H1 (cell line): ENCODE results near the gene C19orf67. TPM values are rescaled to one million over a fixed set of nuclear protein-coding genes. Genes with fewer than 3 reads are reported as not detected.
A peak's percentile ranks its signal among the peaks of the same experiment; 100 is the strongest.

Experiments
- CTCF ChIA-PET: fragments of 300-600 bp; sonication (Branson Sonifier 250); formaldehyde crosslinking; loops from one replicate; lab custom pipeline; 2021; ENCODE audit not compliant: partially characterized antibody; lab: Charles Lee
- POLR2A ChIA-PET: fragments of 300-600 bp; sonication (Branson Sonifier 250); formaldehyde crosslinking; loops from one replicate; lab custom pipeline; 2021; ENCODE audit warnings: inconsistent platforms; ENCODE audit not compliant: partially characterized antibody; lab: Charles Lee
- DNase-seq, 2 experiments: peaks; one replicate each; pipeline versions ENCODE4 v3.0.0 to v3.0.0-alpha.2; 2010 to 2022; ENCODE audit warnings: low spot score in 2 of 2, low read depth in 1 of 2, mixed read lengths in 1 of 2
- FAIRE-seq: peaks from 2 replicates; lab custom pipeline; 2011; peaks lifted over from hg19 to GRCh38; lab: Jason Lieb, UNC
- H2AFZ ChIP-seq: 2 replicates; pipeline ENCODE4 v1.8.1; 2012; ENCODE audit warnings: low read length, inconsistent platforms
- H2AK5ac ChIP-seq: 2 replicates; pipeline ENCODE4 v1.6.1; 2013; ENCODE audit warnings: low read depth, low read length
- H2BK120ac ChIP-seq: replicated peaks from 2 replicates; pipeline ENCODE3; 2013; ENCODE audit warnings: low read depth, low read length, inconsistent platforms
- H2BK12ac ChIP-seq: 2 replicates; pipeline ENCODE4 v1.6.1; 2013; ENCODE audit warnings: low read depth, low read length
- H2BK15ac ChIP-seq: 2 replicates; pipeline ENCODE4 v1.6.1; 2013; ENCODE audit warnings: low read length
- H2BK20ac ChIP-seq: 2 replicates; pipeline ENCODE4 v1.6.1; 2013; ENCODE audit warnings: low read length
- H2BK5ac ChIP-seq: 2 replicates; pipeline ENCODE4 v1.6.1; 2013; ENCODE audit warnings: low read depth, low read length
- H3K14ac ChIP-seq: 2 replicates; pipeline ENCODE4 v1.6.1; 2013; ENCODE audit warnings: inconsistent platforms; ENCODE audit not compliant: insufficient read length
- H3K18ac ChIP-seq: 2 replicates; pipeline ENCODE4 v1.6.1; 2013; ENCODE audit warnings: low read length; ENCODE audit errors: extremely low read depth
- H3K23ac ChIP-seq: 2 replicates; pipeline ENCODE4 v1.6.1; 2013; ENCODE audit warnings: inconsistent platforms; ENCODE audit not compliant: insufficient read length
- H3K23me2 ChIP-seq: 2 replicates; pipeline ENCODE4 v1.6.1; 2013; ENCODE audit warnings: low read depth, low read length
- H3K27ac ChIP-seq: 2 replicates; pipeline ENCODE4 v1.6.1; 2011; ENCODE audit warnings: low read depth, low read length, inconsistent platforms
- H3K27me3 ChIP-seq, 4 experiments: replicated peaks in 1 of 4; 1 replicate in 1 of 4; 2 replicates in 3 of 4; pipeline versions ENCODE4 v1.6.1 to v1.8.1; 2011 to 2013; ENCODE audit warnings: low read length in 3 of 4, mild to moderate bottlenecking in 3 of 4, inconsistent platforms in 2 of 4, mixed read lengths in 2 of 4, moderate library complexity in 1 of 4; ENCODE audit not compliant: control insufficient read depth in 3 of 4, insufficient read depth in 3 of 4; ENCODE audit errors: extremely low read depth in 1 of 4
- H3K36me3 ChIP-seq, 4 experiments: 2 replicates each; pipeline versions ENCODE4 v1.6.1 to v1.8.1; 2011 to 2013; ENCODE audit warnings: mild to moderate bottlenecking in 4 of 4, low read length in 3 of 4, moderate library complexity in 2 of 4, control low read depth in 1 of 4, inconsistent platforms in 1 of 4; ENCODE audit not compliant: insufficient read depth in 4 of 4, control insufficient read depth in 2 of 4
- H3K4ac ChIP-seq: replicated peaks from 2 replicates; pipeline ENCODE3; 2013; ENCODE audit warnings: low read length, low read depth, mixed read lengths, inconsistent platforms; ENCODE audit not compliant: insufficient read length
- H3K4me1 ChIP-seq, 4 experiments: replicated peaks in 1 of 4; 1 replicate in 1 of 4; 2 replicates in 3 of 4; pipeline versions ENCODE4 v1.6.1 to v1.8.1; 2011 to 2013; ENCODE audit warnings: low read length in 3 of 4, inconsistent platforms in 2 of 4, mixed read lengths in 1 of 4; ENCODE audit not compliant: insufficient read depth in 4 of 4, control insufficient read depth in 3 of 4
- H3K4me2 ChIP-seq, 2 experiments: 2 replicates each; pipeline versions ENCODE4 v1.6.1 to v1.8.1; 2011 to 2013; ENCODE audit warnings: low read depth in 2 of 2, low read length in 2 of 2, control low read depth in 1 of 2, inconsistent platforms in 1 of 2, mild to moderate bottlenecking in 1 of 2; ENCODE audit not compliant: insufficient read depth in 1 of 2
- H3K4me3 ChIP-seq, 4 experiments: fragments of 200-600, 300-600 bp in 1 of 4; sonication (generic), shearing (Covaris generic), sonication (Bioruptor Twin) in 1 of 4; 2 replicates each; pipeline versions ENCODE4 v1.5.1 to v1.8.1; 2011 to 2016; ENCODE audit warnings: low read length in 4 of 4, low read depth in 3 of 4, control low read depth in 2 of 4, inconsistent platforms in 2 of 4, mild to moderate bottlenecking in 2 of 4, mixed read lengths in 1 of 4, moderate library complexity in 1 of 4; ENCODE audit not compliant: insufficient read depth in 2 of 4; ENCODE audit errors: extremely low read depth in 1 of 4
- H3K56ac ChIP-seq: replicated peaks from 2 replicates; pipeline ENCODE3; 2013; ENCODE audit warnings: low read depth, mild to moderate bottlenecking, mixed read lengths, low read length, inconsistent platforms; ENCODE audit not compliant: insufficient read length
- H3K79me1 ChIP-seq: 2 replicates; pipeline ENCODE4 v1.6.1; 2013; ENCODE audit warnings: low read depth, low read length, control low read depth
- H3K79me2 ChIP-seq, 2 experiments: 2 replicates each; pipeline versions ENCODE4 v1.6.1 to v1.8.1; 2012 to 2013; ENCODE audit warnings: low read length in 2 of 2, mild to moderate bottlenecking in 2 of 2, inconsistent platforms in 1 of 2; ENCODE audit not compliant: insufficient read depth in 2 of 2, control insufficient read depth in 1 of 2
- H3K9ac ChIP-seq, 4 experiments: replicated peaks in 1 of 4; 1 replicate in 1 of 4; 2 replicates in 3 of 4; pipeline versions ENCODE4 v1.6.1 to v1.8.1; 2011 to 2013; ENCODE audit warnings: low read depth in 3 of 4, low read length in 3 of 4, control low read depth in 2 of 4, mild to moderate bottlenecking in 2 of 4, moderate library complexity in 2 of 4, inconsistent platforms in 1 of 4; ENCODE audit errors: extremely low read depth in 1 of 4
- H3K9me3 ChIP-seq, 2 experiments: 2 replicates each; pipeline versions ENCODE4 v1.6.1 to v1.8.1; 2012 to 2013; ENCODE audit warnings: mild to moderate bottlenecking in 2 of 2, moderate library complexity in 2 of 2, control low read depth in 1 of 2, inconsistent platforms in 1 of 2, low read depth in 1 of 2, low read length in 1 of 2, mixed read lengths in 1 of 2; ENCODE audit not compliant: insufficient read depth in 2 of 2
- H4K20me1 ChIP-seq, 2 experiments: replicated peaks in 1 of 2; 2 replicates each; pipeline versions ENCODE3 to v1.8.1; 2011 to 2013; ENCODE audit warnings: inconsistent platforms in 2 of 2, low read length in 2 of 2, mild to moderate bottlenecking in 1 of 2; ENCODE audit not compliant: insufficient read depth in 2 of 2, control insufficient read depth in 1 of 2
- H4K5ac ChIP-seq: 2 replicates; pipeline ENCODE4 v1.6.1; 2013; ENCODE audit warnings: low read length, low read depth, mixed read lengths, inconsistent platforms; ENCODE audit not compliant: insufficient read length
- H4K8ac ChIP-seq: 2 replicates; pipeline ENCODE4 v1.8.0; 2013; ENCODE audit warnings: mild to moderate bottlenecking, moderate library complexity, low read length, inconsistent platforms; ENCODE audit not compliant: insufficient read depth; ENCODE audit errors: extremely low read depth
- H4K91ac ChIP-seq: replicated peaks from 2 replicates; pipeline ENCODE3; 2013; ENCODE audit warnings: low read length, mixed read lengths, inconsistent platforms; ENCODE audit not compliant: insufficient read length
- KDM1A ChIP-seq: fragments of 200-600, 300-600 bp; sonication (generic); IDR thresholded peaks from 2 replicates; pipeline ENCODE4 v1.7.1; 2016; ENCODE audit warnings: mild to moderate bottlenecking, low read length, borderline replicate concordance
- TEAD4 ChIP-seq: IDR thresholded peaks from 2 replicates; pipeline ENCODE4 v1.6.1; 2012; ENCODE audit warnings: low read depth, low read length, inconsistent platforms, mixed read lengths
- WGBS, 2 experiments: shearing (Covaris generic) in 1 of 2; methylation state at CpG; one replicate each; pipeline versions ENCODE4 v1.1.6 to v1.1.7; 2013 to 2015; ENCODE audit warnings: low lambda C conversion rate in 2 of 2, mixed read lengths in 2 of 2, inconsistent platforms in 1 of 2, low coverage in 1 of 2, missing lambda C conversion rate in 1 of 2; ENCODE audit not compliant: insufficient replicate concordance in 2 of 2, insufficient coverage in 1 of 2, insufficient read length in 1 of 2; ENCODE audit errors: extremely low coverage in 1 of 2, missing lambda C conversion rate in 1 of 2; 5-methylcytosine and 5-hydroxymethylcytosine counted together
- polyA plus RNA-seq, 7 experiments: library from polyadenylated mRNA; depleted of rRNA in 3 of 7; stranded (reverse) in 5 of 7; unstranded in 2 of 7; fragments of >200 nt in 5 of 7; fragments of 200-250 nt in 2 of 7; gene quantifications; 1 replicate in 5 of 7; 2 replicates in 1 of 7; 4 replicates in 1 of 7; pipeline versions ENCODE4 v1.2.1 to v1.2.3, GENCODE V29; 2011 to 2013; ENCODE audit warnings: missing spikeins in 2 of 7, mixed read lengths in 2 of 7
- total RNA-seq: library from RNA; stranded (reverse); fragmentation: NEBNext Ultra II Directional; extraction: Animal tissue kit (Norgen Biotek cat#: 25700); gene quantifications from 2 replicates; pipeline ENCODE4 v1.2.1, GENCODE V29; 2021

C19orf67 gene
- total and polyA plus RNA-seq, 2 of the 8 experiments (the other 6 are each of a cell fraction or from before 2014, with no cell fraction given): 0.12 TPM; not detected in 1

DNA sequence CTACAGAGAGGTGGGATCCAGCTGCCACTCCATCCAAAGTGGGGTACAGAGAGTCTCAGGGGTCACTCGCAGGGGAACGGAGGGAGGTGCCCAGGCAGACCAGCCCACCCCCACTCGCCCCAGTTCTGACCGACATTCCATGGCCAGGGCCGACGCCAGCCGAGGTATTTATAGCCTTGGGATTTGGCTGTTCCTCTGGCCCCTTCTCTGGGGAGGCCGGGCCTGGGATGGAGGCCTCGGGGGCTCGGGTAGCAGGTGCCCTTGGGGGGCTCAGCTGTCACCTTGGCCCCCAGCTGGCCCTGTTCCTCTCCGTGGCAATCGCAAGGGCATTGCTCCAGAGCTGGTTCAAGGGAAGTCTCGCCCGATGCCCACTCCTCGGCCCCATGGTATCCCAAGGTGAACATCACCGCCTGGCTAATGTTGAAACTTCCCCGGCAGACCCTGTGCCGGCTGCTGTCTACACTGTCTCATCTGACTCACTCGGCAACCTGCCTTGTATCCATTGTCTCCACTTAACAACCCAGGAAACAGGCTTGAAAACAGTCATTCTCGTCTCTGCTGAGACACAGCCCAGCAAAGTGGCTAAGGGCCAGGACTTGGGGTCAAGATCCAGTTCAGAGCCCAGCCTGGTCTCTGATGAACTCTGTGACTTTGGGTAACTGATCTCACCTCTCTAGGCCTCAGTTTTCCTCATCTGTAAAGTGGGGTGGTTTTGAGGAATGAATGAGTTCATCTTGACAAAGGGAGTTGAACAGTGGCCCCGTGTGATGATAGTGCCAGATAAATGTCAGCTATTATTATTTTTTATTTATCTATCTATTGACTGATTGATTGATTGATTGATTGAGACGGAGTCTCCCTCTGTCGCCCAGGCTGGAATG lies 22.2 kb upstream of the C19orf67 start:
- Histone ChIP-seq H3K4me3 (no peak overlapping the region), H2AK5ac (no peak overlapping the region), H3K23ac (no peak overlapping the region), H3K9me3 (no peaks in the 10 kb centered on the region), H3K4ac (no peak overlapping the region), H3K23me2 (no peaks in the 10 kb centered on the region), H2BK120ac (no peak overlapping the region), H3K18ac (no peak overlapping the region), H4K91ac (no peak overlapping the region), H3K36me3 (no peaks in the 10 kb centered on the region), H3K27ac (no peak overlapping the region), H3K4me1 (peaks cover 4 to 10% (median 7%) of the 10 kb centered on the region in 4 experiments), H2AFZ (no peak overlapping the region), H4K5ac (no peak overlapping the region), H2BK15ac (no peak overlapping the region), H3K9ac (no peak overlapping the region), H4K20me1 (peaks cover 2 to 3% of the 10 kb centered on the region in 2 experiments), H2BK5ac (no peak overlapping the region), H2BK20ac (no peak overlapping the region; the same call in 1 of the 2 replicates), H3K56ac (no peak overlapping the region), H4K8ac (no peak overlapping the region), H3K4me2 (no peak overlapping the region), H3K79me1 (peaks cover 4% of the 10 kb centered on the region; the same call in 1 of the 2 replicates), H2BK12ac (no peak overlapping the region), H3K14ac (no peak overlapping the region), H3K79me2 (no peaks in the 10 kb centered on the region), H3K27me3 (no peaks in the 10 kb centered on the region)
- FAIRE-seq (no peak), DNase-seq (no peak)
- ChIA-PET CTCF (interaction anchor here (0.6 to 11.3 kb wide), 7 partner anchors 11 to 657 kb away, joined by 3 to 105 read pairs (median 4); partner anchors contain the start of gene ASF1B), POLR2A (interaction anchor here (0.7 to 2.2 kb wide), 3 partner anchors 16 to 142 kb away, joined by 3 to 4 read pairs (median 3); no protein-coding TSS in a partner anchor)
- TF ChIP-seq KDM1A: 0 out of 2 replicates have a peak, but pooled peaks have one; percentile 40
- TF ChIP-seq TEAD4: no peak
- WGBS, 2 experiments: 87% methylated on average over 23 of the region's 23 CpGs; no CpG with 5 or more reads in 1 of the 2 experiments
